K562 (cell line): ENCODE results near the gene DNAH17. TPM values are rescaled to one million over a fixed set of nuclear protein-coding genes. Genes with fewer than 3 reads are reported as not detected.

ENCODE experiments used
- CLOCK ChIP-seq: fragments of 250-450 bp; sonication (Bioruptor Pico); IDR thresholded peaks from 2 replicates; pipeline ENCODE4 v1.4.0; 2020; ENCODE audit warnings: mild to moderate bottlenecking, moderate library complexity, borderline replicate concordance
- ELF2 ChIP-seq: fragments of 250-450 bp; sonication (Bioruptor Pico); IDR thresholded peaks from 2 replicates; pipeline ENCODE4 v1.5.0; 2021; ENCODE audit warnings: mild to moderate bottlenecking
- EP300 ChIP-seq: IDR thresholded peaks from 2 replicates; pipeline ENCODE4 v1.6.1; 2012; ENCODE audit warnings: low read length, improper control_type of control experiment
- HDAC8 ChIP-seq: fragments of 450-650 bp; IDR thresholded peaks from 2 replicates; pipeline ENCODE4 v1.6.1; 2016; ENCODE audit warnings: mild to moderate bottlenecking, missing genetic modification characterization, moderate library complexity, missing compliant biosample characterization
- PYGO2 ChIP-seq: fragments of 450-650 bp; IDR thresholded peaks from 2 replicates; pipeline ENCODE4 v1.6.1; 2016; ENCODE audit warnings: mild to moderate bottlenecking, missing genetic modification characterization, moderate library complexity, missing compliant biosample characterization
- SFPQ ChIP-seq: fragments of 200-400 bp; formaldehyde crosslinking; IDR thresholded peaks from 2 replicates; pipeline ENCODE4 v1.6.1; 2017; ENCODE audit warnings: mild to moderate bottlenecking, low read depth, low read length, moderate library complexity
- SMARCC2 ChIP-seq: fragments of 450-650 bp; IDR thresholded peaks from 2 replicates; pipeline ENCODE4 v1.6.1; 2017; ENCODE audit warnings: antibody characterized with exemption, moderate library complexity, mild to moderate bottlenecking, low read depth
- STAT5B ChIP-seq: fragments of 250-450 bp; sonication (Bioruptor Pico); IDR thresholded peaks from 2 replicates; pipeline ENCODE4 v1.8.0; 2021; ENCODE audit warnings: mild to moderate bottlenecking, inconsistent platforms
- SUPT5H ChIP-seq: fragments of 450-650 bp; IDR thresholded peaks from 2 replicates; pipeline ENCODE4 v1.6.1; 2016
- ZBTB40 ChIP-seq, 2 experiments: fragments of 450-650 bp in 1 of 2; sonication (generic) in 1 of 2; formaldehyde crosslinking in 1 of 2; IDR thresholded peaks; 2 replicates each; pipeline versions ENCODE4 v1.7.1 to v1.9.0; 2016 to 2022; ENCODE audit warnings: inconsistent platforms in 1 of 2, mild to moderate bottlenecking in 1 of 2, missing genetic modification reagents in 1 of 2
- ZNF239 ChIP-seq: fragments of 250-450 bp; sonication (Bioruptor Pico); IDR thresholded peaks from 2 replicates; pipeline ENCODE4 v1.4.0; 2020; ENCODE audit warnings: mild to moderate bottlenecking
- polyA plus RNA-seq, 8 experiments: library from polyadenylated mRNA; depleted of rRNA in 4 of 8; stranded (reverse) in 5 of 8; unstranded in 3 of 8; fragments of >200 nt; fragmentation: Nextera tagmentation in 2 of 8; fragmentation: Illumina TruSeq in 1 of 8; extraction: Ambion mirVana in 2 of 8; extraction: Trizol in 1 of 8; gene quantifications; 2 replicates each; pipeline versions ENCODE4 v1.2.1 to v1.2.3, GENCODE V29; 2011 to 2014; ENCODE audit warnings: inconsistent platforms in 1 of 8, missing spikeins in 1 of 8
- total RNA-seq, 7 experiments: library from RNA; depleted of rRNA in 6 of 7; stranded (reverse); fragments of >200 nt in 6 of 7; fragmentation: Illumina TruSeq in 2 of 7; extraction: Trizol in 2 of 7; gene quantifications; 2 replicates each; pipeline versions ENCODE4 v1.2.1 to v1.2.3, GENCODE V29; 2011 to 2021; ENCODE audit warnings: low replicate concordance in 1 of 7

DNAH17 gene
- total and polyA plus RNA-seq, 9 of the 15 experiments (the other 6 are each of a cell fraction or from before 2014, with no cell fraction given) = under 0.01 to 0.06 (median 0.03) TPM; not detected in 5

- TF ChIP-seq SFPQ = no peak
- TF ChIP-seq ELF2 (CRISPR knock-in tag) = no peak
- TF ChIP-seq ZBTB40 (IDR thresholded peaks at IDR 0.05) = no peak
- no peak for TF ChIP-seq ZBTB40 (CRISPR knock-in tag; IDR thresholded peaks at IDR 0.05)
- TF ChIP-seq HDAC8 (tag) = no peak
- 0 out of 2 replicates have a peak, but pooled peaks have one; percentile 21 for TF ChIP-seq EP300
- no peak for TF ChIP-seq STAT5B (CRISPR knock-in tag)
- peak; percentile 18; the same call in 1 of the 2 replicates for TF ChIP-seq ZNF239 (CRISPR knock-in tag)
- no peak for TF ChIP-seq PYGO2
- TF ChIP-seq SUPT5H = no peak
- no peak for TF ChIP-seq SMARCC2
- no peak for TF ChIP-seq CLOCK (CRISPR knock-in tag)
Measured at GRCh38 chr17:78421534-78422266, 155.5 kb downstream of the DNAH17 start (continued).
